WTC11 (cell line): ENCODE results near the gene FUCA1.

Experiments used
- ATF6 ChIP-seq: sonication (generic); formaldehyde crosslinking; IDR thresholded peaks from 2 replicates; pipeline ENCODE4 v1.8.1; 2023; ENCODE audit warnings: mild to moderate bottlenecking, missing genetic modification reagents
- CBFB ChIP-seq: sonication (generic); formaldehyde crosslinking; IDR thresholded peaks from 2 replicates; pipeline ENCODE4 v1.8.1; 2022; ENCODE audit warnings: mild to moderate bottlenecking, low read depth, missing genetic modification reagents
- CREB1 ChIP-seq: sonication (generic); formaldehyde crosslinking; IDR thresholded peaks from 2 replicates; pipeline ENCODE4 v1.8.0; 2023; ENCODE audit warnings: mild to moderate bottlenecking, missing genetic modification reagents
- CTCF ChIP-seq: fragments of 200-600 bp; IDR thresholded peaks from 2 replicates; pipeline ENCODE4 v1.8.0; 2022; ENCODE audit warnings: antibody characterized with exemption
- E2F1 ChIP-seq: sonication (generic); formaldehyde crosslinking; IDR thresholded peaks from 2 replicates; pipeline ENCODE4 v1.8.0; 2022; ENCODE audit warnings: mild to moderate bottlenecking, missing genetic modification reagents
- E2F5 ChIP-seq: sonication (generic); formaldehyde crosslinking; IDR thresholded peaks from 2 replicates; pipeline ENCODE4 v1.8.1; 2022; ENCODE audit warnings: mild to moderate bottlenecking, moderate library complexity, missing genetic modification reagents
- GABPB1 ChIP-seq: sonication (generic); formaldehyde crosslinking; IDR thresholded peaks from 2 replicates; pipeline ENCODE4 v1.8.1; 2023; ENCODE audit warnings: mild to moderate bottlenecking, missing genetic modification reagents
- GRHL2 ChIP-seq: fragments of 250-450 bp; sonication (Bioruptor Pico); IDR thresholded peaks from 2 replicates; pipeline ENCODE4 v1.8.0; 2022; ENCODE audit warnings: mild to moderate bottlenecking, moderate library complexity; ENCODE audit not compliant: insufficient replicate concordance, severe bottlenecking
- MAX ChIP-seq: sonication (generic); formaldehyde crosslinking; IDR thresholded peaks from 2 replicates; pipeline ENCODE4 v1.8.0; 2022; ENCODE audit warnings: mild to moderate bottlenecking, missing genetic modification reagents
- NR2C2 ChIP-seq: sonication (generic); formaldehyde crosslinking; IDR thresholded peaks from 2 replicates; pipeline ENCODE4 v1.8.0; 2022; ENCODE audit warnings: mild to moderate bottlenecking, missing genetic modification reagents
- SP1 ChIP-seq: sonication (generic); formaldehyde crosslinking; conservative IDR thresholded peaks from 2 replicates; pipeline ENCODE4 v1.8.1; 2022; ENCODE audit warnings: missing genetic modification reagents
- TEAD1 ChIP-seq: sonication (generic); formaldehyde crosslinking; IDR thresholded peaks from 2 replicates; pipeline ENCODE4 v1.8.0; 2022; ENCODE audit warnings: mild to moderate bottlenecking, missing genetic modification reagents
- ZNF416 ChIP-seq: fragments of 250-450 bp; sonication (Bioruptor Pico); IDR thresholded peaks from 2 replicates; pipeline ENCODE4 v1.9.0; 2021; ENCODE audit warnings: mild to moderate bottlenecking, inconsistent platforms

- TF ChIP-seq MAX: no peak
- no peak for TF ChIP-seq CBFB
- TF ChIP-seq SP1 (CRISPR knock-in tag): no peak
- TF ChIP-seq E2F5 (CRISPR knock-in tag): no peak
- no peak for TF ChIP-seq TEAD1 (CRISPR knock-in tag)
- no peak for TF ChIP-seq CTCF
- TF ChIP-seq GRHL2 (CRISPR knock-in tag): no peak
- no peak for TF ChIP-seq ZNF416 (CRISPR knock-in tag)
- TF ChIP-seq GABPB1: no peak
- TF ChIP-seq NR2C2 (CRISPR knock-in tag): no peak
- TF ChIP-seq CREB1: no peak
- TF ChIP-seq E2F1: no peak
- TF ChIP-seq ATF6 (CRISPR knock-in tag): no peak
Measured at GRCh38 chr1:23837908-23838307, 30.2 kb downstream of the FUCA1 start.
